AG04450 (cell line): ENCODE results near the gene KCNIP1. TPM values are rescaled to one million over a fixed set of nuclear protein-coding genes. Genes with fewer than 3 reads are reported as not detected.

Source experiments
- CTCF ChIA-PET: fragments of 300-600, 350-600 bp; formaldehyde crosslinking; extraction: SDS; loops from one replicate; lab custom pipeline; 2022; ENCODE audit warnings: antibody characterized with exemption, inconsistent platforms; lab: Charles Lee
- POLR2A ChIA-PET: fragments of 350-600 bp; formaldehyde crosslinking; extraction: SDS; loops from one replicate; lab custom pipeline; 2021; ENCODE audit warnings: antibody characterized with exemption, inconsistent platforms; lab: Yijun Ruan, JAX
- DNase-seq: peaks from one replicate; pipeline ENCODE4 v3.0.0-alpha.2; 2011; ENCODE audit warnings: low read depth, low spot score
- H3K27ac ChIP-seq: one replicate; pipeline ENCODE4 v1.5.1; 2012; ENCODE audit warnings: low read depth, low read length, control low read depth
- H3K27me3 ChIP-seq: one replicate; pipeline ENCODE4 v1.6.0; 2012; ENCODE audit warnings: low read length; ENCODE audit not compliant: control insufficient read depth, insufficient read depth
- H3K4me3 ChIP-seq: 2 replicates; pipeline ENCODE4 v1.5.1; 2011; ENCODE audit warnings: mild to moderate bottlenecking, low read depth, low read length, control low read depth
- H3K9me3 ChIP-seq: 2 replicates; pipeline ENCODE4 v1.5.1; 2012; ENCODE audit warnings: low read length; ENCODE audit not compliant: control insufficient read depth, insufficient read depth
- polyA plus RNA-seq: library from polyadenylated mRNA; depleted of rRNA; stranded (reverse); fragments of >200 nt; gene quantifications from 2 replicates; pipeline ENCODE4 v1.2.3, GENCODE V29; 2011
- TF ChIP-seq, protein P1 (sequence below): IDR thresholded peaks from 2 replicates; pipeline ENCODE4 v1.5.1; 2011; ENCODE audit warnings: low read depth, low read length, control low read depth, inconsistent platforms

Gene KCNIP1
- polyA plus RNA-seq, 1 experiment: not detected

DNA sequence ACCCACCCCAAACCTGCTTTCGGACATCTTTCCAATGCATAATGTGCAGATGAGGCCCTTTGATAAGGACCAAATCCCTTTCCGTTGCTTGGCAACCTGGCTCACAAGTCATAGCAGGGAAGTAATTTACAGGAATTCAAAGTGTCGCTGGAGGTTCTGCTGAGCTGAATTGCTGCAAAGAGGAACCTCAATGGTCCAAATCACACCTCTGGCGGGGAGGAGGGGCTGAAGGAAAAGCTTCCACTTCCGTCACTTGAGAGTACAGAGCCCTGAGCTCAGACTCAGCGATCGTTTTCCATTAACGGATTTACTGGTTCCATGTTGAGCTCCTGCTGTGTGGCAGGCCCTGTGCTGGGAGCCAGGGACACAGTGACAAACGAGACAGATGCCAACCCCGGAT is 99.3 kb downstream of the KCNIP1 start:
- TF ChIP-seq, protein P1, sequence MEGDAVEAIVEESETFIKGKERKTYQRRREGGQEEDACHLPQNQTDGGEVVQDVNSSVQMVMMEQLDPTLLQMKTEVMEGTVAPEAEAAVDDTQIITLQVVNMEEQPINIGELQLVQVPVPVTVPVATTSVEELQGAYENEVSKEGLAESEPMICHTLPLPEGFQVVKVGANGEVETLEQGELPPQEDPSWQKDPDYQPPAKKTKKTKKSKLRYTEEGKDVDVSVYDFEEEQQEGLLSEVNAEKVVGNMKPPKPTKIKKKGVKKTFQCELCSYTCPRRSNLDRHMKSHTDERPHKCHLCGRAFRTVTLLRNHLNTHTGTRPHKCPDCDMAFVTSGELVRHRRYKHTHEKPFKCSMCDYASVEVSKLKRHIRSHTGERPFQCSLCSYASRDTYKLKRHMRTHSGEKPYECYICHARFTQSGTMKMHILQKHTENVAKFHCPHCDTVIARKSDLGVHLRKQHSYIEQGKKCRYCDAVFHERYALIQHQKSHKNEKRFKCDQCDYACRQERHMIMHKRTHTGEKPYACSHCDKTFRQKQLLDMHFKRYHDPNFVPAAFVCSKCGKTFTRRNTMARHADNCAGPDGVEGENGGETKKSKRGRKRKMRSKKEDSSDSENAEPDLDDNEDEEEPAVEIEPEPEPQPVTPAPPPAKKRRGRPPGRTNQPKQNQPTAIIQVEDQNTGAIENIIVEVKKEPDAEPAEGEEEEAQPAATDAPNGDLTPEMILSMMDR: no peak
- POLR2A ChIA-PET: no interaction called here
- H3K27ac ChIP-seq: no peak overlapping the region
- no peak for DNase-seq
- H3K27me3 ChIP-seq: peaks cover 10% of the 10 kb centered on the region
- no peak overlapping the region for H3K4me3 ChIP-seq
- CTCF ChIA-PET: interaction anchor here (0.6 to 1.5 kb wide), 2 partner anchors 19 to 30 kb away, joined by 6 read pairs; no protein-coding TSS in a partner anchor
- no peaks in the 10 kb centered on the region for H3K9me3 ChIP-seq

DNA sequence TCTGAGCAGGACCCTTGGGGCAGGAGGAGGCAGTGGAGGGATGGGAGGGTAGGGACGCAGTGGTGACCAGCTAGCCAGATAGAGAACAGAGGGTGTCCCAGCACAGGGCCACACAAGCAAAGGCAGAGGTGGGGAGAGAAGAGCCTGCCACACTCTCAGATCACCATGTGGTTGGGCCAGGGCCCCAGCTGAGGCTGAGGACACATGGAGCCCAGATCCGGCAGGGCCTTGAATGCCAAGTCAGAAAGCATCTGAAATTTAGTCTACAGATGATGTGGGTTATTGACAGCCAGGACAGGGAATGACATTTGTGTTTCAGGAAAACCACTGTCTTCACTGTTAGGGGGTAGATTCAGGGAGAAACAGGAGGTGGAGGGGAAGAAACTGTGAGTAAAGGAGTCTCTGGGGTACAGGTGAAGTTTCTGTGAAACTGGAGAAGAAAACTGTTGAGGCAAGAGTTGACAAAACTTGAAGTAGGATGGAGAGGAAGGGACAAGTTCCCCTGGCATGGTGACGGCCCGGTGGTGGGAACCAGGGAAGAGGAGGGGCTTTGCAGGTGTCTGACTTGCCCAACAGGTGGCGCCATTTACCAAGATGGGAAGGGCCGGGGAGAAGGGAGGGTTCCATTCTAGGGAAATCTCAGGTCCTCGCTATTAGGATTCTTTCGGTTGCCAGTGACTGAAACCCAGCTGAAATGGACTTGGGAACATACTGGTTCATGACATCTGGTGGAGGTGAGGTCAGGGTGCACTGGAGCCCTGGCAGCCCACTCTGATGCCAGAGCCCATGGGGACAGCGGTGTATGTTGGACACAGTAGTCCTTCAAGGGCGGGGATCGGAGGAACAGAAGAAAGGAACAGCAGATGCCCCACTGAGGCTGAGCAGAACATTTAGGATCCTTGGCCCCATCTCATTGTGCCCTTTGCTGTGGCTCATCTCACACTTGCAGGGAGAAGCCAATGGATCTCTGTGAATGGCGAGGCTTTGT is 100.1 kb downstream of the KCNIP1 start:
- H3K9me3 ChIP-seq: no peaks in the 10 kb centered on the region
- ChIA-PET POLR2A (no interaction called here), CTCF (interaction anchor here (0.6 to 1.5 kb wide), 2 partner anchors 18 to 30 kb away, joined by 6 read pairs; no protein-coding TSS in a partner anchor)
- no peak overlapping the region for H3K27ac ChIP-seq
- no peak for DNase-seq
- H3K27me3 ChIP-seq: peaks cover 10% of the 10 kb centered on the region
- TF ChIP-seq, protein P1: peak; percentile 57
- H3K4me3 ChIP-seq: no peak overlapping the region

DNA sequence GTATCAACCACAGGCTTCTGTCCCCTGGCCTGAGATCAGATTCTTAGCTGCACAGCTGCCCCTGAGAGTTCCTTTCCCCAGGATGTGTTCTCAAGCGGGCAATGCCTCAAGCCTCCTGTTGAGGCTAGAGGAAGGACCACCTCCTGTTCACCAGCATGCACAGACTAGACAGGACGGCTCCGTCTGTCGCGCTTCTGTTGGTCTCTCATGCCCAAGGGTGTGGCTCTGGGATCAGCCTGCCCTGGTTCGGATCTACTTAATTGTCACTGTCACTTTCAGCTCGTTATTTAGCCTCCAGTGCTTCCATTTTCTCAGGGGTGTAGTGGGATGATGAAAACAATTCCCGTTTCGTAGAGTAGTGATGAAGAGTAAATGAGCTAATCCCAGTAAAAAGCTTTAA is 103.1 kb downstream of the KCNIP1 start:
- Histone ChIP-seq H3K27ac (no peak overlapping the region), H3K27me3 (peaks cover 9% of the 10 kb centered on the region), H3K9me3 (no peaks in the 10 kb centered on the region), H3K4me3 (no peak overlapping the region)
- POLR2A ChIA-PET: interaction anchor here (0.6 kb wide), 1 partner anchor 15 kb away, joined by 6 read pairs; no protein-coding TSS in a partner anchor
- CTCF ChIA-PET: no interaction called here
- no peak for DNase-seq
- TF ChIP-seq, protein P1: no peak

DNA sequence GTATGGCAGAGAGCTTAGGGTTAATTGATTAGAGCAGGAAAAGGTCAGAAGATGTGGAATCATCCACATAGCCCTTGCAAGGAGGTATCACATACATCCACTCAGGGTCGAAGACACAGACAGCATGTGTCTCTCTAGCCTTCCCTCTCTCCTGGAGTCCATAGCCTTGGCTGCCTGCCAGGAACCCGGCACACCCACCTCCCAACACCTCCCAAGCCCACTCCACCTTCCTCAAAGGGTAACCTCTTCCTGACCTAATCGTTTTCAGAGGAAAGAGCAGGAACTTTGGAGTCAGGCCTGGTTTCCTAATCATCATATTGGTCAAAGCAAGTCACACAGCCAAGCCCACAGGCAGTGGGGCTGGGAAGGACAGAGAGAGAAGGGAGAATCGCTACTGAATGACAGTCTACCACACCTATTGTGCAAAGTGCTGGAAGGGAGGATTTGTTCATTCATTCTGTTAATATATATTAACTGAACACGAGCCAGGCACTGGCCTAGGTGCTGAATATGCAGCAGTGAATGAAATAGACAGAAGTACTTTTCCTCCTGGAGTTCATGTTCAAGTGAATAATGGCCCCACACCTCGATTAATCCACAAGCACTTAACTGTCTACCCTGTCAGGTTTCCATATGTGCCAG is 107.8 kb downstream of the KCNIP1 start:
- Histone ChIP-seq H3K27ac (no peak overlapping the region), H3K27me3 (peaks cover 3% of the 10 kb centered on the region), H3K4me3 (no peak overlapping the region), H3K9me3 (no peaks in the 10 kb centered on the region)
- ChIA-PET POLR2A (no interaction called here), CTCF (interaction anchor here (0.6 to 0.9 kb wide), 3 partner anchors 12 to 177 kb away, joined by 3 read pairs; no protein-coding TSS in a partner anchor)
- TF ChIP-seq, protein P1: no peak
- DNase-seq: no peak
